Caco-2 (cell line): ENCODE data around the gene ATP8A2. TPM values are rescaled to one million over a fixed set of nuclear protein-coding genes. Genes with fewer than 3 reads are reported as not detected.
"Not testable (repeated sequence)": the region's sequence is repeated elsewhere in the genome, so short reads cannot be mapped to it uniquely, and the experiment has no call there.

Experiments used
- BruUV-seq: library from RNA; stranded (reverse); fragments of 400-500 nt; replicated peaks from 2 replicates; lab custom pipeline; 2021; lab: Mats Ljungman, UMichigan
- CTCF ChIA-PET: fragments of 300-600 bp; sonication (Branson Sonifier 250); formaldehyde crosslinking; loops from one replicate; lab custom pipeline; 2022; ENCODE audit warnings: antibody characterized with exemption; lab: Charles Lee
- POLR2A ChIA-PET: fragments of 300-600 bp; sonication (Branson Sonifier 250); formaldehyde crosslinking; loops from one replicate; lab custom pipeline; 2022; ENCODE audit warnings: antibody characterized with exemption; lab: Charles Lee
- DNase-seq, 2 experiments: peaks; one replicate each; pipeline versions ENCODE4 v3.0.0 to v3.0.0-alpha.2; 2020 to 2022
- H3K27me3 ChIP-seq: replicated peaks from 2 replicates; pipeline ENCODE4 v1.6.0; 2011; ENCODE audit warnings: low read length; ENCODE audit not compliant: control insufficient read depth, insufficient read depth
- H3K36me3 ChIP-seq: 2 replicates; pipeline ENCODE4 v1.5.1; 2011; ENCODE audit warnings: low read length; ENCODE audit not compliant: control insufficient read depth, insufficient read depth
- H3K4me1 ChIP-seq: fragments of 250-450 bp; sonication (Bioruptor Pico); 2 replicates; pipeline ENCODE4 v1.5.1; 2020; ENCODE audit warnings: mild to moderate bottlenecking
- H3K4me3 ChIP-seq: 2 replicates; pipeline ENCODE4 v1.5.1; 2011; ENCODE audit warnings: low read depth, mild to moderate bottlenecking, control low read depth, low read length
- H3K9me3 ChIP-seq: fragments of 250-450 bp; sonication (Bioruptor Pico); 2 replicates; pipeline ENCODE4 v1.5.1; 2020; ENCODE audit warnings: mild to moderate bottlenecking, moderate library complexity
- H3K27ac Mint-ChIP-seq: one replicate; pipeline ENCODE4 v1.8.0; 2022; ENCODE audit warnings: mixed read lengths; ENCODE audit not compliant: unreplicated experiment
- H3K27me3 Mint-ChIP-seq: one replicate; pipeline ENCODE4 v1.8.0; 2022; ENCODE audit warnings: mixed read lengths; ENCODE audit not compliant: insufficient read depth, unreplicated experiment
- H3K36me3 Mint-ChIP-seq: one replicate; pipeline ENCODE4 v1.8.0; 2022; ENCODE audit warnings: mild to moderate bottlenecking, mixed read lengths; ENCODE audit not compliant: insufficient read depth, unreplicated experiment
- H3K4me1 Mint-ChIP-seq: one replicate; pipeline ENCODE4 v1.8.0; 2022; ENCODE audit warnings: low read depth, mixed read lengths; ENCODE audit not compliant: unreplicated experiment
- H3K4me3 Mint-ChIP-seq: one replicate; pipeline ENCODE4 v1.8.0; 2022; ENCODE audit warnings: mild to moderate bottlenecking, moderate library complexity, mixed read lengths; ENCODE audit not compliant: unreplicated experiment
- H3K9me3 Mint-ChIP-seq: one replicate; pipeline ENCODE4 v1.8.0; 2022; ENCODE audit warnings: mixed read lengths; ENCODE audit not compliant: unreplicated experiment
- CTCF ChIP-seq, 2 experiments: fragments of 200-600 bp in 1 of 2; IDR thresholded peaks; 1 replicate in 1 of 2; 2 replicates in 1 of 2; pipeline versions ENCODE4 v1.5.1 to v1.8.0; 2011 to 2022; ENCODE audit warnings: antibody characterized with exemption in 1 of 2, control low read depth in 1 of 2, inconsistent platforms in 1 of 2, low read depth in 1 of 2, low read length in 1 of 2, mild to moderate bottlenecking in 1 of 2, moderate library complexity in 1 of 2; ENCODE audit not compliant: insufficient read depth in 1 of 2, severe bottlenecking in 1 of 2, unreplicated experiment in 1 of 2
- intact Hi-C: fragments of 100-400 bp; cut with micrococcal nuclease; formaldehyde crosslinking; loops from one replicate; pipeline ENCODE4 v1.10.0; 2022; ENCODE audit not compliant: unreplicated experiment
- total RNA-seq: library from RNA; stranded (reverse); gene quantifications from 2 replicates; pipeline ENCODE4 v1.2.3, GENCODE V29; 2022

The ATP8A2 gene
- total RNA-seq, 1 experiment from 2014 or later, result 0.05 TPM

DNA sequence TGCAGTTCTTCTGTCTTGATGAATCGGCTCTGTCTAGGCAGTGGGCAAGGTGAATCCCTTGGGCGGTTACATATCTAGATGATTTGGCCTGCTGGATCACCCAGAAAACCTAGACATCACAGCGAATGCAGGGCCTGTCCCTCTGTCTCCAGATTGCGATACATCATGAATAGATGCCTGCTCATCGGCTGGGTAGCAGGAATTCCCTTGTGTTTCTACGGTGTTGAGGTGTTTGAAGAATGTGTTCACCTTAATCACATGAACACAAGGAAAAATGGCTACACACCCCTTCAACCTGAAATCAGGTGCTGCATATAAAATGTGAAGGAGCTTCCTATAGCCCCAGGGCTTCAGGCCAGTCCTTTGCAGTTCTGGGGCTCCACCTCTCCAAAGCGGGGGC is 398.8 kb downstream of the ATP8A2 start:
- H3K27me3 Mint-ChIP-seq, result peaks cover 7% of the 10 kb centered on the region
- Histone ChIP-seq H3K4me3 (no peak overlapping the region), H3K4me1 (no peaks in the 10 kb centered on the region), H3K36me3 (no peaks in the 10 kb centered on the region), H3K9me3 (no peaks in the 10 kb centered on the region), H3K27me3 (no peaks in the 10 kb centered on the region)
- intact Hi-C loops, result no loop called here
- TF ChIP-seq CTCF (IDR thresholded peaks at IDR 0.05; ENCODE audit: insufficient read depth in 1 of 2, low read depth in 1 of 2, low read length in 1 of 2, severe bottlenecking in 1 of 2, unreplicated experiment in 1 of 2), result no peak
- H3K4me1 Mint-ChIP-seq, result no peaks in the 10 kb centered on the region
- H3K27ac Mint-ChIP-seq, result no peak overlapping the region
- H3K36me3 Mint-ChIP-seq, result no peaks in the 10 kb centered on the region
- DNase-seq, result no peak
- H3K4me3 Mint-ChIP-seq, result no peak overlapping the region
- no peaks in the 10 kb centered on the region for H3K9me3 Mint-ChIP-seq
- POLR2A ChIA-PET, result no interaction called here
- no TSS peak for BruUV-seq
- CTCF ChIA-PET, result no interaction called here

GRCh38 chr13:25771202-25771601 is 399.4 kb downstream of the ATP8A2 start:
- Histone ChIP-seq H3K27me3 (no peaks in the 10 kb centered on the region), H3K9me3 (no peaks in the 10 kb centered on the region), H3K4me3 (no peak overlapping the region), H3K4me1 (no peaks in the 10 kb centered on the region), H3K36me3 (no peaks in the 10 kb centered on the region)
- ChIA-PET POLR2A (no interaction called here), CTCF (no interaction called here)
- Mint-ChIP-seq H3K4me3 (no peak overlapping the region), H3K4me1 (no peaks in the 10 kb centered on the region), H3K9me3 (no peaks in the 10 kb centered on the region), H3K36me3 (no peaks in the 10 kb centered on the region), H3K27me3 (peaks cover 4% of the 10 kb centered on the region), H3K27ac (no peak overlapping the region)
- no peak for TF ChIP-seq CTCF (IDR thresholded peaks at IDR 0.05; ENCODE audit: insufficient read depth in 1 of 2, low read depth in 1 of 2, low read length in 1 of 2, severe bottlenecking in 1 of 2, unreplicated experiment in 1 of 2)
- intact Hi-C loops, result no loop called here
- no TSS peak for BruUV-seq
- DNase-seq, result no peak

- no peaks in the 10 kb centered on the region for H3K36me3 Mint-ChIP-seq
- H3K4me1 Mint-ChIP-seq, result no peaks in the 10 kb centered on the region
- no peak for DNase-seq
- no peaks in the 10 kb centered on the region for H3K27me3 ChIP-seq
- H3K4me3 ChIP-seq, result no peak overlapping the region
- intact Hi-C loops, result no loop called here
- POLR2A ChIA-PET, result no interaction called here
- H3K9me3 Mint-ChIP-seq, result no peaks in the 10 kb centered on the region
- H3K36me3 ChIP-seq, result no peaks in the 10 kb centered on the region
- H3K27me3 Mint-ChIP-seq, result peaks cover 4% of the 10 kb centered on the region
- H3K27ac Mint-ChIP-seq, result no peak overlapping the region
- no TSS peak for BruUV-seq
- no peaks in the 10 kb centered on the region for H3K9me3 ChIP-seq
- H3K4me1 ChIP-seq, result no peaks in the 10 kb centered on the region
- H3K4me3 Mint-ChIP-seq, result no peak overlapping the region
- CTCF ChIA-PET, result no interaction called here
- no peak for TF ChIP-seq CTCF (IDR thresholded peaks at IDR 0.05; ENCODE audit: insufficient read depth in 1 of 2, low read depth in 1 of 2, low read length in 1 of 2, severe bottlenecking in 1 of 2, unreplicated experiment in 1 of 2)
Measured at GRCh38 chr13:25771641-25772478, 400.1 kb downstream of the ATP8A2 start.

GRCh38 chr13:25772534-25772933 is 400.8 kb downstream of the ATP8A2 start:
- BruUV-seq, H3K4me3 Mint-ChIP-seq, H3K9me3 Mint-ChIP-seq, H3K4me3 ChIP-seq, H3K36me3 Mint-ChIP-seq, DNase-seq, H3K36me3 ChIP-seq, POLR2A ChIA-PET, H3K27ac Mint-ChIP-seq, H3K4me1 Mint-ChIP-seq, H3K27me3 ChIP-seq, CTCF ChIA-PET, intact Hi-C loops, H3K27me3 Mint-ChIP-seq, H3K9me3 ChIP-seq, H3K4me1 ChIP-seq: not testable (repeated sequence)

DNA sequence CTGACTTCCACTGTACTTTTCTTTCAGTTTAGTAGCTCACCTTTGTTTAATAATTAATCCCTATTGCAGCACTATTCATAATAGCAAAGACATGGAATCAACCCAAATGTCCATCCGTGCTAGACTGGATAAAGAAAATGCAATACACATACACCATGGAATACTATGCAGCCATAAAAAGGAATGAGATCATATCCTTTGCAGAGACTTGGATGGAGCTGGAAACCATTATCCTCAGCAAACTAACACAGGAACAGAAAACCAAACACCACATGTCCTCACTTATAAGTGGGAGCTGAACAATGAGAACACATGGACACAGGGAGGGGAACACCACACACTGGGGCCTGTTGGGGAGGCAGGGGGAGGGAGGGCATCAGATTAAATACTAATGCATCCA is 402.3 kb downstream of the ATP8A2 start:
- H3K9me3 ChIP-seq, H3K4me3 ChIP-seq, H3K9me3 Mint-ChIP-seq, H3K4me1 Mint-ChIP-seq, H3K36me3 Mint-ChIP-seq, POLR2A ChIA-PET, DNase-seq, H3K27me3 ChIP-seq, BruUV-seq, H3K27ac Mint-ChIP-seq, CTCF ChIA-PET, intact Hi-C loops, H3K4me3 Mint-ChIP-seq, H3K4me1 ChIP-seq, H3K36me3 ChIP-seq, H3K27me3 Mint-ChIP-seq: not testable (repeated sequence)
